ENCODE data around the gene NFATC2.

DNA sequence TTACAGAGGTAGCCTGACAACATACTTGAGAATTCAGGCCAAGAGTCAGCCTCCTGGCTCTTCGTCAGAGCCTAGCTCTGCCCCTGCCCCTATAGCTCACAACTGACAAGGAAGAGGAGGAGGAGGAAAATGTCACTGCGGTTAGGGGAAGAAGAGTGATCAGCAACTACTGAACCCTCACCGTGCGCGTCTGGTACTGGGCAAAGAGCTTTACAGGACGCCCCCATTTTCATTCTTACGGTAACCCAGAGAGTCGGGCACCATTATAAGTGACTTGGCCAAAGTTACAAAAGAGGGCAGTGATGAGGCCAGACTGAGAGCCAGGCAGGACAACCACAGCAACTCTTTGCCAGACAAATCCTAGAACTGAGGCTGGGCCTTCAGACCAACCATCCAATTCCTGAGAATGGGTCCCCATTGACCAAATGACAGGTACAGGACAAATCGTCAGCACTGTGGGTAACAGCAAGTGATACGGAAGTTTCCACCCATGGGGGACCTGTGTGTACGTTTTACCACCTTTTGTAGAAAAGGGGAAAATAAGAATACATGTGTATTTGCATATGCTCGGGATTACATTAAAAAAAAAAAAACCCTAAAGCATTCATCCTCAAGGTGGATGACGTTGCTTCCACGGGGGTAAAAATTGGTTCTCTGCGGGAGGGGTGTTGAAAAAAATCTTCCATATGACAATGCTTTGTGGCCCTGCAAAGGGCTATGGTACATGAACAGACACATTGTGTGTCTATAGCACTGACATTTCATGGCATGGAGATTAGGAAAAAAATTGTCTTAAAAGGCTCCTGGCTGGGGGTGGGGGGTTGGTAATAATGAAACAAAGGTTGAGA lies 118.0 kb downstream of the NFATC2 start:
- TF ChIP-seq EP300 (IDR thresholded peaks at IDR 0.05; ENCODE audit: borderline replicate concordance in 1 of 2, low read depth in 1 of 2, low read length in 1 of 2) (no peak), CTCF (IDR thresholded peaks at IDR 0.05) (no peak), MXI1 (IDR thresholded peaks at IDR 0.05; ENCODE audit: low read depth, low read length) (no peak), POLR2AphosphoS5 (IDR thresholded peaks at IDR 0.05; ENCODE audit: low read depth, low read length) (no peak), RFX5 (IDR thresholded peaks at IDR 0.05; ENCODE audit: low read length) (no peak), REST (IDR thresholded peaks at IDR 0.05; ENCODE audit: low read depth, low read length) (no peak), TEAD4 (IDR thresholded peaks at IDR 0.05; ENCODE audit: borderline replicate concordance, insufficient read depth) (no peak), JUND (IDR thresholded peaks at IDR 0.05) (no peak)
- TF ChIP-seq, protein P1, sequence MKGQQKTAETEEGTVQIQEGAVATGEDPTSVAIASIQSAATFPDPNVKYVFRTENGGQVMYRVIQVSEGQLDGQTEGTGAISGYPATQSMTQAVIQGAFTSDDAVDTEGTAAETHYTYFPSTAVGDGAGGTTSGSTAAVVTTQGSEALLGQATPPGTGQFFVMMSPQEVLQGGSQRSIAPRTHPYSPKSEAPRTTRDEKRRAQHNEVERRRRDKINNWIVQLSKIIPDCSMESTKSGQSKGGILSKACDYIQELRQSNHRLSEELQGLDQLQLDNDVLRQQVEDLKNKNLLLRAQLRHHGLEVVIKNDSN (IDR thresholded peaks at IDR 0.05; ENCODE audit: borderline replicate concordance, low read depth) = no peak
- TF ChIP-seq, protein P2, sequence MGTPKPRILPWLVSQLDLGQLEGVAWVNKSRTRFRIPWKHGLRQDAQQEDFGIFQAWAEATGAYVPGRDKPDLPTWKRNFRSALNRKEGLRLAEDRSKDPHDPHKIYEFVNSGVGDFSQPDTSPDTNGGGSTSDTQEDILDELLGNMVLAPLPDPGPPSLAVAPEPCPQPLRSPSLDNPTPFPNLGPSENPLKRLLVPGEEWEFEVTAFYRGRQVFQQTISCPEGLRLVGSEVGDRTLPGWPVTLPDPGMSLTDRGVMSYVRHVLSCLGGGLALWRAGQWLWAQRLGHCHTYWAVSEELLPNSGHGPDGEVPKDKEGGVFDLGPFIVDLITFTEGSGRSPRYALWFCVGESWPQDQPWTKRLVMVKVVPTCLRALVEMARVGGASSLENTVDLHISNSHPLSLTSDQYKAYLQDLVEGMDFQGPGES (IDR thresholded peaks at IDR 0.05; ENCODE audit: low read depth, low read length) = no peak
- TF ChIP-seq, protein P3, sequence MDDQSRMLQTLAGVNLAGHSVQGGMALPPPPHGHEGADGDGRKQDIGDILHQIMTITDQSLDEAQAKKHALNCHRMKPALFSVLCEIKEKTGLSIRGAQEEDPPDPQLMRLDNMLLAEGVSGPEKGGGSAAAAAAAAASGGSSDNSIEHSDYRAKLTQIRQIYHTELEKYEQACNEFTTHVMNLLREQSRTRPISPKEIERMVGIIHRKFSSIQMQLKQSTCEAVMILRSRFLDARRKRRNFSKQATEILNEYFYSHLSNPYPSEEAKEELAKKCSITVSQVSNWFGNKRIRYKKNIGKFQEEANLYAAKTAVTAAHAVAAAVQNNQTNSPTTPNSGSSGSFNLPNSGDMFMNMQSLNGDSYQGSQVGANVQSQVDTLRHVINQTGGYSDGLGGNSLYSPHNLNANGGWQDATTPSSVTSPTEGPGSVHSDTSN (IDR thresholded peaks at IDR 0.05) = no peak
- TF ChIP-seq, protein P4, sequence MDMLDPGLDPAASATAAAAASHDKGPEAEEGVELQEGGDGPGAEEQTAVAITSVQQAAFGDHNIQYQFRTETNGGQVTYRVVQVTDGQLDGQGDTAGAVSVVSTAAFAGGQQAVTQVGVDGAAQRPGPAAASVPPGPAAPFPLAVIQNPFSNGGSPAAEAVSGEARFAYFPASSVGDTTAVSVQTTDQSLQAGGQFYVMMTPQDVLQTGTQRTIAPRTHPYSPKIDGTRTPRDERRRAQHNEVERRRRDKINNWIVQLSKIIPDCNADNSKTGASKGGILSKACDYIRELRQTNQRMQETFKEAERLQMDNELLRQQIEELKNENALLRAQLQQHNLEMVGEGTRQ (IDR thresholded peaks at IDR 0.05; ENCODE audit: borderline replicate concordance, low read depth, low read length) = no peak
